ENCODE results near the gene VKORC1.

The VKORC1 gene

DNA sequence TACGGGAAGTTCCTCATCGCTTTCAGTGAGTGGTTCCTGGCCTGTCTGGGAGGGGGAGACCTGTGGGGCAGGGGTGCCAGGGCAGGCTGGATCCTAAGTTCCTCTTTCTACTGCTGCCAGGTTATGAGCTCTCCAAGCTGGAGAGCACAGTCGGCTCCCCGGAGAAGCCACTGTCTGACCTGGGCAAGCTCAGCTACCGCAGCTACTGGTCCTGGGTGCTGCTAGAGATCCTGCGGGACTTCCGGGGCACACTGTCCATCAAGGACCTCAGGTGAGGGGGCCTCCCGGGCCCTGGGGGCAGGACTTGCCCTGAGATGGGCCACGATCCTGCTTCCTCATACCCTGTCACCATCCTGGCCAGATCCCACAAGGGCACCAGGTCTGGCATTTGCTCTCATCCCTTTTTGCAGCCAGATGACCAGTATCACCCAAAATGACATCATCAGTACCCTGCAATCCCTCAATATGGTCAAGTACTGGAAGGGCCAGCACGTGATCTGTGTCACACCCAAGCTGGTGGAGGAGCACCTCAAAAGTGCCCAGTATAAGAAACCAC lies 35.8 kb upstream of the VKORC1 start:
- DNase-seq (ENCODE audit: low spot score): no peak

DNA sequence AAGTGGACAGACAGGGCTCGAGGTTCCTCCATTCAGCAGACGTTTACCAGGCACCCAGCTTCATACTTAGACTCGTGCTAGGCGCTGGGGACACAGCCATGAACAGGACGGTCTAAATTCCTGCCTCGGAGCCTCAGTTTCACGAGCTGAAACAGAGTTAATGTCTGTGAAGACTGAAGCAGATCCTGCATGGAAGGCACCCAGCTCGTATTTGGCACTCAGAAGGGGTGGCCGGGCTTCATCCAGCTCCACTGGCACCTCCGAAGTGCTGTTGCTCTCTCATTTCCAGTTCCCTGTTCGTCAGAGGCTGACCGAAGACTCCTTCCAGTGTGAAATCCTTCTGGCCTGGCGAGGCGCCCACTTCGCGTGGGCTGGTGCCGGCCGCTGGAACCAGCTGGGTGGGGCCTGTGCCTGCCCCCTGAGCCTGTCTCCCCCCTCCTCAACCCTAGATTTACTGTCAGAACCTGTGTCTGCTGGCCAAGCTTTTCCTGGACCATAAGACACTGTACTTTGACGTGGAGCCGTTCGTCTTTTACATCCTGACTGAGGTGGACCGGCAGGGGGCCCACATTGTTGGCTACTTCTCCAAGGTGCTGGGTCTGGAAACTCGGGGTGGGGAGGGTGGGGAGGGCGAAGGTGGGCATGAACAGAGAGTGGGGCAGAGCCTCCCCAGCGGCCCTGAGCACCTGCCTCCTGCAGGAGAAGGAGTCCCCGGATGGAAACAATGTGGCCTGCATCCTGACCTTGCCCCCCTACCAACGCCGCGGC lies 35.2 kb upstream of the VKORC1 start:
- DNase-seq (ENCODE audit: low spot score): no peak

DNA sequence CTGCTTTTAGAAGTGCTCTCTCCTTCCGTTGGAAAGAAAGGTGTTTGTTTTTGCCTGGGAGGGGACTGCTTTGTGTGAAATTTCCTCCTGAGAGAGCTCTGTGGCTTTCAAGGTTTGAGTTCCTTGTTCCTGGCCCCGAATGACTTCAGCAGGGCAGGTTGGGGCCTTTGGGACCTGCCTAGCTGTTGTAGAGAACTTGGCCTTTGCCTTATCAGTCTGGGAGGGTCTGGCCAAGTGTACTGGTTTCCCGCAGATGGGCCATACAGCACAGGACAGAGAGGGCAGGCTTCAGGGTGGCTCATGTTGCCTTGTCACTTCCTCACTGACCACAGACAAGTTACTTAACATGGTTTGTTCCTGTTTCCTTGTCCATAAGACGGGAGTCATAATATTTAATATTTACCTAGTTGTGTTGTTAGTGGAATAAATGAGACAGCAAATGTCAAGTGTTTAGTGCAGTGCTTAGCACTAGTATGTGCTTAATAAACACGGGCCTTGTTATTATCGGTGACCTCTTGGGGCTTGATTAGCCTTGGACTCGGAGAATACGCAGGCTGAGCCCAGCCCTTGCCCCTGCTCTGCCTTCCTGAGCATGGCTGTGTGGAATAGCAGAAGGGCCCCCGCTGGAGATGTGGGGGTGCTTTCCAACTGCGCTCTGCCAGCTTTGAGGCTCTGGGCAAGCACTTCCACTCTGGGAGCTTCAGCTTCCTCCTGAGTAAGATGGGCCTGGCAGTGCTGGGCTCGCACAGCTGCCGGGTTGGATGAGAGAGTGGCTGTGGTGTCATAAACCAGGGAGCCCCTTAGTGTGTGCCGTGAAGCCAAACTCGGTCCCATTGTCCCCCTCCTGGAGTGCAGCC lies 34.3 kb upstream of the VKORC1 start:
- DNase-seq (ENCODE audit: low spot score): no peak

DNA sequence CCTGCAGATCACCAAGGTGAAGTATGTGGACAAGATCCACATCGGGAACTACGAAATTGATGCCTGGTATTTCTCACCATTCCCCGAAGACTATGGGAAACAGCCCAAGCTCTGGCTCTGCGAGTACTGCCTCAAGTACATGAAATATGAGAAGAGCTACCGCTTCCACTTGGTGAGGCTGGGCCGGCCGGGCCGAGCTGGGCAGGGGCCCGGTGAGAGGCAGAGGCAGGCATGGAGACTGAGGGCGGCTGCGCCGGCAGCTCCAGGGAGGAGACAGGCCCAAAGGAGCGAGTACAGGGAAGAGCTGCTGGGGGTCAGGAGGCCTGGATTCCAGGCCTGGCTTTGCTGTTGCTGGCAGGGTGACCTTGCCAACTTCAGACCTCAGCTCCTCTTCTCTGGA lies 32.6 kb upstream of the VKORC1 start:
- DNase-seq (ENCODE audit: low spot score): no peak

DNA sequence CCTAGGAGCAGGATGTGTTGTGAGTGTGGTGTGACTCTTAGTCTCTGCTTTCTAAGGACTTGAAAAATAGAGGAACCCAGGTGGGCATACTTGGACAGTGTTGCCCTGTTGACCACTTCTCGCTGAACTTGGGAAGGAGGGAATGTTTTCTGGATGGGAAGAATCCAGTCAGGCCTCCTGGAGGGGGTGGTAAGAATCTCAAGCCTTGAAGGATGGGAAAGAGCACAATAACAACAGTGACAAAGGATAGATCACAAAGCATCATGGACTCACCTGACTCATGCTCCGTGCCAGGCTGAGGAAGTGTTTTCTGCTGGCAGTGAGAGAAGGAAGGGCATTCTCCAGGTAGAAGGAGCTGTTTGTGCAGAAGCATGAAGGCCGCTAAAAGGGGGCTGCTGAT lies 31.2 kb upstream of the VKORC1 start:
- no peak for DNase-seq (ENCODE audit: low spot score)

DNA sequence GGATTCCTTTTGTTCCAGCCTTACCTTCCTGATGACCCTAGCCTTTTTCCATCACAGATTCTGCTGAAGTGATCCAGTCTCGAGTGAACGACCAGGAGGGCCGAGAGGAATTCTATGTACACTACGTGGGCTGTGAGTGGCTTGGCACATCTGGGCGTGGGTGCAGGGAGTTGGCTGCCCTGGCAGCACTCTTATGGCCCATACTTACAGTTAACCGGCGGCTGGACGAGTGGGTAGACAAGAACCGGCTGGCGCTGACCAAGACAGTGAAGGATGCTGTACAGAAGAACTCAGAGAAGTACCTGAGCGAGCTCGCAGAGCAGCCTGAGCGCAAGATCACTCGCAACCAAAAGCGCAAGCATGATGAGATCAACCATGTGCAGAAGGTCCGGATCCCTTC lies 25.5 kb upstream of the VKORC1 start:
- no peak for DNase-seq (ENCODE audit: low spot score)

DNA sequence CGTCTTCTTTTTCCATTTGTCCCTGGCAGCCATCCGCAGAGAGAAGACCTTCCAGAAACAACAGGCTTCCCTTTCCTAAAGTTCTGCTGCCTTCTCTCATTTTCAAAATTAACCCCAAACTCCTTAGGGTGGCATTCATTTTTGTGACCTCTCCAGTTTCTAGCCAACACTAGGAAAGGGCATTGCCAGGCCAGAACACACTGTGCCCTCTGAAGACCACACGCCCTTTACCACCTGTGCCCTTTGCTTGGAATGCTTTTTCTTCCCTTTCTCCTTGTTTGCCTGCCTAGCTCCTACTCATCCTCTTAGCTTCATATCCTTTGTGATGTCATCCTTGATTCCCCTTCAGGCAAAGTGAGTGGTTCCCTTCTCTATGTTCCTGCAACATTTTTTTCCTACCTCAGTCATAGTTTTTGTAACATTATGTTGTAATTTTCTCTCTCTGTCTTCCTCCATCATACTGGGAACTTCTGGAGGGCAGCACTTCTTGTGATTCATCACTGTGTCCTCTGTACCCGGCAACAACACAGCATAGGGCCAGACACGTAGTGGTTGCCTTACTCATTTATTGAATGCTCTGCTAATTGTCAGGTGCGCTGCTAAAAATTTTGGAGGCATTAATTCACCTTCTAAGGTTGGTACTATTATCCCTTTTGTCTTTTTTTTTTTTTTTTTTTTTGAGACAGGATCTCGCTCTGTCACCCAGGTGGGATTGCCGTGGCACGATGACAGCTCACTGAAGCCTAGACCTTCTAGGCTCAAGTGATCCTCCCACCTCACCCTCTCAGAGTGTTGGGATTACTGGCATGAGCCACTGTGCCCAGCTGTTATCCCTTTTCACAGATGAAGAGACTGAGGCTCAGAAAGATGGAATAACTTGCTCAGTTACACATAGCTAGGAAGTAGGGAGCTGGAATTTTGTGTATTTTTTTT lies 23.9 kb upstream of the VKORC1 start:
- DNase-seq (ENCODE audit: low spot score): no peak

DNA sequence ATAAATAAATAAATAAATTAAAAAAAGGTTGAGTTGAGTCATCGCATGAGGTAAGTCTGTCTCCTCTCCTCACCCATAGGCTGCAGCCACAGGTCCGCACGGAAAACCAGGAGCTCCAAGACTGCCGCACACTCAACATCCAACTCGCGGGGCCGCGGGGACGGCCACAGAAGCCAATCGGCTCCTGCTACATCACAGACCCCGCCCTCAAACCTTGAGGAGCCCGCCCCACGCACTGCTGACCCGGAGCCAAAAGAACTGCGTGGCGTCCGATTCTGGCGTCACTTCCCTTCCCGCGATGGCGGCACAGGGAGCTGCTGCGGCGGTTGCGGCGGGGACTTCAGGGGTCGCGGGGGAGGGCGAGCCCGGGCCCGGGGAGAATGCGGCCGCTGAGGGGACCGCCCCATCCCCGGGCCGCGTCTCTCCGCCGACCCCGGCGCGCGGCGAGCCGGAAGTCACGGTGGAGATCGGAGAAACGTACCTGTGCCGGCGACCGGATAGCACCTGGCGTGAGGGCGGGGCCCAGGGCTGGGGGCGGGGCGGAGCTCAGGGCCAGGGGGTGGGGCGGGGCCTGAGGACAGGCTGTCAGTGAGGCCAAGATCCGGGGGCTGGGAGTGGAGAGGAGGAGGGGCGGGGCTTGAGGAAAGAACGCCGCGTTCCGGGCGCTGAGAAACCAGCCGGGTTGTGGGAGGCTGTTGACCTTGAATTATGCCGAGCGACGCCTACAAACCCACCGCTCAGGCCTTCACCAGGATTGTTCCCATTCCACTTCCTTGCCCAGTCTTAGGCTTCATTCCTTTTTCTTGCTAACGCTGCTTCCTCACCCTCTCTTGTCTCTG lies 23.0 kb upstream of the VKORC1 start, which contains the start of gene KAT8:
Gene KAT8 (plus strand): TSS at position 281 of the 839 bp plus-strand sequence. CDS start 18 bp downstream, at position 299.
- DNase-seq (ENCODE audit: low spot score): peak; percentile 98

DNA sequence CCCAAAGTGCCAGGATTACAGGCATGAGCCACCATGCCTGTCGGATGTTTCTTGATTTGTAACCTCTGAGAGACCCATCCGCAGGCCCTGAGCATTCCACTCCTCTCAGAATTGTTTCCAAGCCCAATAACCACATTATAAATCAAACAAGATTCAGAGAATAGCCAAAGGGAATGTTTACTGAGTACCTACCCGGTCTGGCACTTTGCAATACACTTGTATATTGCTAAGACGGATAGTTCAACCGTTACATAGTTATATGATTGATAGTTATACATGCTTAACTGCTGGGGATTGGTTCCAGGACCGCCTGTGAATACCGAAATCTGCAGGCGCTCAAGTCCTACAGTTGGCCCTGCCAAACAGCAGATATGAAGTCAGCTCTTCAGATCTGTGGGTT lies 19.9 kb upstream of the VKORC1 start:
- DNase-seq (ENCODE audit: low spot score): no peak

DNA sequence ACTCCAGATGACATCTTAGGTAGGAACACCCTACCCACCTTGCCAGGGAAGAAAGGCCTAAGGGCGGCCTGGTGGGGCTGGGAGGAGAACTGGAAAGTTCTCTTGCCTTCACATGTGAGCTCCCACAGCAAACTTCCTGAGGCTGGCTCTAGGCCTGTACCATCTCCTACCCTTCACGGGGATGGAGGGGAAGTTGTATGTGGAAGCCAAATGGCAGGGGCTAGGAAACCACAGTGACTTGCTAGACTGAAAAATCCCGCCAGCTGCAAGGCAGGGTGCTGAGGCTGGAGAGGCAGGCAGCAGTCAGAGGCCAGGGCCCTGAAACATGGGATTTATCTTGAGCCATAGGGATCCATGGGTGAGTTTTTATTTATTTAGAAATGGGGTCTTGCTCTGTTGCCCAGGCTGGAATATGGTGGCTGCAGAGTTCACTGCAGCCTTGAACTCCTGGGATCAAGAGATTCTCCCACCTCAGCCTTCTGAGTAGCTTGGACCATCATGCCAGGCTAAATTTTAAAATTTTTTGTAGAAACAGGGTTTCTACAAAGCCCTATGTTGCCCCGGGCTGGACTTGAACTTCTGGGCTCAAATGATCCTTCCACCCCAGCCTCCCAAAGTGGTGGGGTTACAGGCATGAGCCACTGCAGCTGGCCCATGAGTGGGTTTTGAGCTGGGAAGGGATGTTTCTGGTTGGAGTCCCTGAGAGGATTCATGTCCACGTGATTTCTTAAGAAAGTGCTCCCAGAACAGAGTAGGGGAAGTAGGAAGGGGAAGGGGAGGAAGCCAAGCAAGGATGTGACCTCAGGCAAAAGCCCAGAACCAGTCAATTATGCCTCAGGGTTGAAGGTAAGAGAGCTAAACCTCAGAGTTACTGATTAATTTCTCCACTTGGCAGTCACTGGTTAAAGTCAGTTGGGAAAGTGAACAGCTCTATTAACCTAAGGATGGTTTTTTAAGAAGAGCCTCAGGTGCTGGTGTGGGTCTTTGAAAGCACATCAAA lies 18.8 kb upstream of the VKORC1 start:
- DNase-seq (ENCODE audit: low spot score): no peak

DNA sequence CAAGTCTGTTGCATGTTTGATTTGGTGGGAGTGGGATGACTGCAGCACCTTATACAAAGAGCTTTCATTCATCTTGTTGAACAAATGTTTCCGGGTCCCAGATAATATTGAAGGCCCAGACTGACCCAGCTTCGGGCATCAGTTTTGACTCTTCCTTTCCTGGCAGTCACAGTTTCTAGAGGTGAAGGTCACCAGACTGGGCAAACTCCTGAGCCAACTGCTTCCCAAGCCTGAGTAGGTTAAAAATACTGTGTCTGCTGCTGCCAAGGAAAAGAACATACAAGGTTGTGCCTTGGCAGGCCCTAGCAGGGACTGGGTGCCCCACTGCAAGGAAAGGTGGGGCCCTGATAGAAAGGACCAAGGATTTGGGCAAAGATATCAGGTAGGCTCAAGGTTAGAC lies 18.1 kb upstream of the VKORC1 start:
- DNase-seq (ENCODE audit: low spot score): no peak

DNA sequence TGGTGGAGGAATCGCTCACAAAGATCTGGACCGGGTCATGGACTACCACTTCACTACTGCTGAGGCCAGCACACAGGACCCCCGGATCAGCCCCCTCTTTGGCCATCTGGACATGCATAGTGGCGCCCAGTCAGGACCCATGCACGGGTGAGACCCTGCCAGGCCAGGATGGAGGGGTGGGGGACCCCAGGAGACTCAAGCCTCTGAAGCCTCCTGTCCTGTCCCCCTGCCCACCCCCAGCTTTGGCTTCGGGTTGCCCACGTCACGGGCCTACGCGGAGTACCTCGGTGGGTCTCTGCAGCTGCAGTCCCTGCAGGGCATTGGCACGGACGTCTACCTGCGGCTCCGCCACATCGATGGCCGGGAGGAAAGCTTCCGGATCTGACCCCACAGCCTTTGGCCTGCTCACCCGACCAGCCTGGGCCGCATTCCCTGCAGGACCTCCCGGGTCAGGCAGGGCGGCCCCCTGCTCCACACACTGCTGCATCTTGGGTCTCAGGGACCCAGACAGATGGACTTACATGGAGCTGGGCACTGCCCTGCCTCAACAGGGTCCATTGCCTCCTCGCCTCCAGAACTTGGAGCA lies 17.4 kb upstream of the VKORC1 start:
- no peak for DNase-seq (ENCODE audit: low spot score)

DNA sequence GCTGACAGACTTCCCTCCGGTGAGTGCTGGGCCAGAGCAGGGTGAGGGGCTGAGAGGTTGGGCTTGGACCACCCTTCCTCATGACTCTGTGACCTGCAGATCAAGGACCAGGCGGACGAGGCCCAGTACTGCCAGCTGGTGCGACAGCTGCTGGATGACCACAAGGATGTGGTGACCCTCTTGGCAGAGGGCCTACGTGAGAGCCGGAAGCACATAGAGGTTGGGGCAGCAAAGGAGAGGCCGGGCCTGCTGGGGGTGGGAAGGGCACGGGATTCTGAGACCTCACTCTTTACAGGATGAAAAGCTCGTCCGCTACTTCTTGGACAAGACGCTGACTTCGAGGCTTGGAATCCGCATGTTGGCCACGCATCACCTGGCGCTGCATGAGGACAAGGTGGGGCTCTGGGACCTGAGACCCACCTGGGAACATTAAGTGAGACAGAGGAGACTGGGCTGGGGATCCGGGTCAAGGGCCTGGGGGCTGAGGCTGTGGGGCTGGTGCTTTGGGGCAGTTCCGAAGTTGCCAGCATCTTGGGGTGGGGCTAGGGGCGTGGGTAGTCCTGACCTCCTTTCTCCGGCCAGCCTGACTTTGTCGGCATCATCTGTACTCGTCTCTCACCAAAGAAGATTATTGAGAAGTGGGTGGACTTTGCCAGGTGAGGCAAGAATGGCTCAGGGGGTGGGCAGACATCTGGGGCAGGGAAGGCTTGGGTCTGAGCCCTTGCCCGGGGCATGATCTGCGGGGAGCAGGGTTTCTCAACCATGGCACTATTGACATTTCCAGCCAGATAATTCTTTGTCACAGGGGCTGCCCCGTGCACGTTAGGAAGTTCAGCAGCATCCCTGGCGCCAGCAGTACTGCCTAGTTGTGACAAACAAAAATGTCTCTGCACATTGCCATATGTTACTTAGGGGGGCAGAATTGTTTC lies 15.8 kb upstream of the VKORC1 start:
- no peak for DNase-seq (ENCODE audit: low spot score)

DNA sequence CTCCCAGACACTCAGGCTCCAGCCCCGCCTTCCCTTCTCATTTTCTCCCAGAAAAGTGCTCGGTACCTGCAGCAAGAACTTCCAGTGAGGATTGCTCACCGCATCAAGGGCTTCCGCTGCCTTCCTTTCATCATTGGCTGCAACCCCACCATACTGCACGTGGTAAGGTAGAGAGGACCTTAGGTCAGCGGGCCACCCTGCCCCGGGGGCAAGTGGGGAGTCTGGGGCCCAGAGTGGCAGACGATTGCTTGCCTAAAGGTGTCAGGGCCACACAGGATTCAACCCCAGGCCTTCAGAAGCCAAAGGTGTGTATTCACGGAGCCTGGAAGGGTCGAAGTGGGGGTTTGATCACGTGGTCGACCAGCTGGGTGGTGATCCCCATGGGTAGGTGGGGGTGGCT lies 15.0 kb upstream of the VKORC1 start:
- no peak for DNase-seq (ENCODE audit: low spot score)

DNA sequence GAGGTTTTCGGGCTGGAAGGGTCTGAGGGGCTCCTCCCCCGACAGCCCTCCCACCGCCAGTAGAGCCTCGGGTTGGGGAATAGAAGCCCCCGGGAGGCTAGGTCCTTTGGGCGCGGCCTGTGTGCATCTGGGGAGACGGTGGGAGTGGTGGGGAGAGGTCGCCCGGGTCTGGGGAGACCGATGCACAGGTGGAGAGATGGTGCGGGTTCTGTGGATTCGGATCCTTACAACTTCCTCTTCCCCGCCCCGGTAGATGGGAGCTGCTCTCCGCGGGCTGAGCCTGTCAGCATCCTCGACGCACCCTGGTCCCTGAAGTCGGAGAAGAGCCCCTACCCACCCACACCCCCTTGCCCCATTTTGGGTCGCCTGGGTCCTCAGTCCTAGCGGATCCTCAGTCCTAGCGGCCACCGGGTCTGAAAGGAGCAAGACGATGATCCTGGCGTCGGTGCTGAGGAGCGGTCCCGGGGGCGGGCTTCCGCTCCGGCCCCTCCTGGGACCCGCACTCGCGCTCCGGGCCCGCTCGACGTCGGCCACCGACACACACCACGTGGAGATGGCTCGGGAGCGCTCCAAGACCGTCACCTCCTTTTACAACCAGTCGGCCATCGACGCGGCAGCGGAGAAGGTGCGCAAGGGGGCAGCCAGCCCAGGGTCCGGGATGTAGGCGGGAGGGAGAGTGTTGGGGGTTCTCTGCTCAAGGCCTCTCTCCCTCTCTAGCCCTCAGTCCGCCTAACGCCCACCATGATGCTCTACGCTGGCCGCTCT lies 14.4 kb upstream of the VKORC1 start:
- DNase-seq (ENCODE audit: low spot score): no peak

DNA sequence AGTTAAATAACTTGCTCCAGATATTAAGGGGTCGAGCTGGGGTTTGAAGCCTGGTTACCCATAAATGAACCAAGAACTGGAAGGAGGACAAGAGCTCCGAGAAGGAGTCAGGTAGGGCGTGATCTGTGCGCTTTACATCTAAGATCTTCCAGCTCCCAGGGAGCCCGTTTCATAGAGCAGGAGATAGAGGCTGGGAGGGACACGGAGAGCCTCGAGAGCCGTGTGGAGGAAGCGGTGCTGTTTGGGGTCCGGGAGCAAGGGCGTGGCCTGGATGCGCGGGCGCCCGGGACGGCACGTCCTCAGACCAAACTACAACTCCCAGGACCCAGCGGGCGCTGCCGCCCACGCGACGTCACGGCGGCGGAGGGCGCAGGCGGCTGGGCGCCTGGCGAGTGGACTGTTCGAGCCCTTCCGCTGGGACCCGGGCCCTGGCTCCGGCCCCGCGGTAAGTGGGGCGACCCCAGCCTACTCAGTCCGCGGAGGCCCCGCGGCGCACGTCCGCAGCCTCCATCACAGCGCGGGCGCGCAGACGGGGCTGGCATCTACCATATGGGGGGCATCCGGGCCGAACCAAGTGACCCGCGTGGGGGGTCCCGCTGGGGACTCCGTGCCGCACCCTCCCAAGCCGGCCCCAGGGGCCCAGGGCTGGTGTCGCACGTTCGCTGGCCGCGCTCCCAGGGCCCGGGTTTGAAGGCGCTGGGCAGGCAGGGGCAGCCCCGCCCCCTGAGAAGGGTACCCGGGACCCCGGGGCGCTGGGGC lies 13.6 kb upstream of the VKORC1 start, which contains the start of gene BCKDK:
Gene BCKDK (plus strand): TSS at position 352 of the 759 bp plus-strand sequence. CDS start 838 bp downstream, outside the sequence.
- DNase-seq (ENCODE audit: low spot score): peak; percentile 83

Data from ecto neural progenitor cell (in vitro differentiated cells).